ENCODE data around the gene NKAP.
"Not testable (repeated sequence)": the region's sequence is repeated elsewhere in the genome, so short reads cannot be mapped to it uniquely, and the experiment has no call there.

The NKAP gene

DNA sequence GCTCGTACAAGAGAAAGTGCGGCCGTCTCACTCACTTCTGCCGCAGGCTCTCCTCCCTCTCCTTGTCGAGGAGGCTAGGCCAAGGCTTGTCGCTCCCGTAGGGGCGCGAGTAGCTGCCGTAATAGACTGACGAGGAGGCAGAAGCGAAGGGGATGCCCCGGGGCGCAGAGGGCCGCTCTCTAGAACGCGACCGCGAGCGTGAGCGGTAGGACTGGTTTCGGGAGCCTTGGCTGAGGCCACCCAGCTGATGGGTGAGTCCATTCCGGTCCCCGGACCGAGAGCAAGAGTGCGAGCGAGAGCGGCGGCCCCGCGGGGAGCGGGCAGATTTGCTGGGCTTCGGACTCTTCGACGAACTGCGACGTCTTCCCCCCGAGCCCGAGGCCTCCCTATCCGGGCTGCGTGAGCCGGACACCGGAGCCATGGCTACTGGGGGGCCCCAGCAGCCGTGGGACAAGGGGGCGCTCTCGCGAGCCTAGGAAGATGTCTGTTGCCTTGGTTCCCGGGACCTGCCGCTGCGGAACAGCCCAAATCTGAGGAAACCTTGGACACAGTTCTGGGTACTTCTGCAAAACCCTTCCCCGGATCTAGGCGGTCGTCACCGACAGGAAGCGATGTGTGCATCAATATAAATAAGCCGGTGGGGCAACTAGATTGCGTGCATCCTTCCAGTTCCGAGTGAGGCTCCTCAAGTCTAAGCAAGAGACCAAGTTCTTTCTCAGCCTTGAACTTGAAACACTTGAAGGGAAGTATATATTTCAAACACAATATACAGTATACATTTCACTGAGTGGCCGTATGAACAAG lies at the start of gene NKAP:
Gene NKAP, minus strand, starts transcription at position 567 of the 804 bp plus-strand sequence. Its CDS starts 146 bp downstream, at position 421.
- peak; percentile 93 for DNase-seq (ENCODE audit: low read depth)

DNA sequence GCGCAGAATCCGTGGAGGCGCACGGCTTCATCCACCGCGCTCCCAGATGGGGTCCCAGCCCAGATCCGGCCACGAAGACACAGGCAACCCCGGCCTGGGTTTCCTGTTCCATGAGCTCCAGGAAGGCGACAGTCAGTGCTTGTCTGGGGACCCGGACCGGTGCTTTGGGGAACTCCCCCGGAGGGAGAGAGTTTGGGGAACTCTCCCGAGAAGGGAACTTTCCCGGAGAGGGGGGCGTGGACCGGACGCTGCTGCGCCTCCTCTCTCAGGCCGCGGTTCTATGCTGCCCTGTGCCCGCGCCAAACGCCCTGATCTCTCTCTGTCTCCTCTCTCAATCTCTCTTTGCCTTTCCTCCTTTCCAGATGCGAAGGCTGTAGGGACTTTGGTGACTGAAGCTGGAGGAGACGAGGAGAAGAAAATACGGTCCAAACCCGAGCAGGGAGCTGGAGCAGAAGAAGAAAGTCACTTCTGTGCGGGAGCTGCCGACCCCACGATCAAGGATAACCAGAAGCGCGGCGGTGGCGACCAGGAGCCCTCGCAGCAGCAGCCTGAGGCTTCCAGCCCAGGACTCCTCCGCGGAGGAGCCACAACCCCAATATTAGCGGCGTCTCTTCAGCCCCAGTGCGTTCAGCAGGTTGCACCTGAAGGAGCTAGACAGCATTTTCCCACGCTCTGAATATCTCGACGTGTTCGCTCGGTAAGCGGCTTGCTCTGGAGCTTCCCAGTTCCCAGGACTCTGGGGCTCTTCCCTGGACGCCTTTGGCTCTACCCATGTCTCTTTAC lies 47.6 kb upstream of the NKAP start:
- DNase-seq (ENCODE audit: low read depth) = no peak

DNA sequence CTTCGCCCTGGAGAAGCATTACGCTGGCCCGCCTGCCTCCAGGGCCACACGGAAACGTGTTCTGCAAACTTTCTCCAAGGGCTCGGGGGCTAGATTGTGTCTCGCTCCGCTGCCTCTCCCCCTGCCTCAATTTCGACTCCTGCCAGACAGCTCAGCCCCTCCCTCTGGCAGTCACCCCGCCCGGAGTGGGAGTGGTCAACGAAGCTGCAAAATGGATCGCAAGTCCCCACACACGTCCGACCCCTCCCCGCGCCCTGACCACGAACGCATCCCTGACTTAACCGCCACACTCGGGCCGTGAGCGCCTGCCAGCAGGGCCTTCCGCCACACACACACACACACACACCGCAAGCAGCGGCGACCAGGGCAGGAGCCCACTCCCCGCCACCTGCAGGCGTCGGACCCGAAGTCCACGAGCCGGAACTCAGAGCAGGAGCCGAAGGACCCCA lies 47.0 kb upstream of the NKAP start:
- no peak for DNase-seq (ENCODE audit: low read depth)

DNA sequence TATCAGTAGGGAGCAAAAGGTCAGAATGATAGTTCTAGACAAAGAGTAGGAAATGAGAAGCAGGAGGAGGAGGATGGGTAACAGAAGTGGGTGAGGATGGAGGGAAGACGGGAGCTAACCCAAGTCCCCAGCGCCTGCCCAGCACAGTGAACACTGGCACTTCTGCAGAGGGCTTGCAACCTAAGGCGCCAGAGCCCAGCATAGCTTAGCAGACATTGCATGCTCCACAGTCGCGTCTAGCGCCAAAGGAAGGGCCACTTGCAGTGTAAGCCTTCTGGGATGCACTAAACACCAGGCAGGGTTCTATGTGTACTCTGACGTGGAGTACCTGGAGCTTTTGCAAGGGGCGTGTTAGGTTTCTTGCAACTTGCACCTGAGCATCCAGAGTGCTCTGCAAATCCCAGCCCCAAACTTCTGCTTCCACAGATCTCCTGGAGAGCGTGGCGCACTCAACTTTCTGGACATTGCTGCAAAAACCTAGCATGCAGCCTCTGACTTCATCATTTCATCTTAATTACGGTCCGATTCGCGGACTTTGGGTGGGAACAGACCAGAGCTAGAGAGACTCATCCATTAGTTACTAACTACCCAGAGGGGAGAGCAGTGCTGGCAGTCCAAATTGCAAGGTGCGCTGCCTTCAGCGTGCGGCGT lies 46.5 kb upstream of the NKAP start:
- no peak for DNase-seq (ENCODE audit: low read depth)

DNA sequence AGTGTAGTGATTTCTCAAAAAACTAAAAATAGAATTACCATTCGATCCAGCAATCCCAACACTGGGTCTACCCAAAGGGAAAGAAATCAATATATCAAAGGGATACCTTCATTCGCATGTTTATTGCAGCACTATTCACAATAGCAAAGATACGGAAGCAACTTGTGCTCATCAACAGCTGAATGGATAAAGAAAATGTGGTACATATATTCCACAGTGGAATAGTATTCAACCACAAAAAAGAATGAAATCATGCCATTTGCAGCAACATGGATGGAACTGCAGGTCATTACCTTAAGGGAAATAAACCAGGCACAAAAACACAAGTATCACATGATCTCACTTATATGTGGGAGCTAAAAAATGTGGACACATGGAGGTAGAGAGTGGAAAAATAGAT lies 42.7 kb upstream of the NKAP start:
- DNase-seq (ENCODE audit: low read depth) = no peak

DNA sequence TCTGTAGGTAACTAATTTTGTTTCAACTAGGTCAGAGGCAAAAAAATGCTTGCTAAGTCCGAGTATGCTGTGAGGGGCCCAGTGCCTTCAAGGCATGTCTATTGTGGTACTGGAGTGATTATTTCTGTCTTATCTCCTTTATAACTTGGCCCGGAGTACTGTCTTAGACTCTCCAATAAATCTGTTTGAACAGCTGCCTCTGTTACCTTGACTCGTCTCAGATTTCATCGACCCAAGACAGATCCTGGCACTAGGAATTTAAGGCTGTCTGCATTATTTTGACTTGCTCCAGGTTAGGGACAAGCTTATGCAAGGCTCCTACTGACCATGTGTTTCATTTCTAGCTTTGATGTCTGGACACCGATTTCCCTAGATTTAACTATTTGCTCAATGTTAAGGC lies 41.1 kb upstream of the NKAP start:
- DNase-seq (ENCODE audit: low read depth) = no peak

DNA sequence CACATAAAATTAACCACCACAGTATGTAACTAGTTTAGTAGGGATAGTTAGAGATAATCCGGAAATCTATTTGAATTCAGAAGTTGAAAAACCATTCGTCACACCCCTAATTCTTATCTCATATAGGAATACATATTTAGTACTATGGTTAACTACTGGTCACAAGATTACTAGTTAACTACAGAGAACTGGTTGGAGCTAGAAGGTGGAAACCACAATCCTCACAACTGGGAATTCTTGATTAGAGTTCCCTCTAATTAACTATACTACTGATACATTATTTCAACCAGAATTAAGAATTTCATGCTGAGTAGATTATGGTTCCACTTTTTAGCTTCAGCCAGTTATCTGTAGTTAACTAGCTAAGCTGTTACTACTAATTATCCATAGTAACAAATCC lies 39.9 kb upstream of the NKAP start:
- no peak for DNase-seq (ENCODE audit: low read depth)

DNA sequence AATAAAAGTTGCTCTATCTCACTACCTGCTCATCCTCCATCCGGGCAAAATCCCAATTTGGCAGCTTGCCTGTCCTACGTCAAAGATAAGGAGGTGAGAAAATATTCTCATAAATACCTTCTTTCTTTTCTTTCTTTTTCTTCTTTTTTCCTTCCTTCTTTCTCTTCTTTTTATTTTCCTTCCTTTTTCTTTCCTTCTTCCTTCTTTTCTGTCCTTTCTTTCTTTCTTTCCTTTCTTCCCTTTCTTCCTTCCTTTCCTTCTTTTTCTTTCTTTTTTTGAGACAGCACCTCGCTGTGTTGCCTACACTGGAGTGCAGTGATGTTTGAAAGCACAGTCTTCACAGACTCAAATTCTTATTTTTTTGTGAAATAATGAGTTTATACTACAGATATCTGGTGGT lies 38.6 kb upstream of the NKAP start:
- DNase-seq (ENCODE audit: low read depth) = no peak

DNA sequence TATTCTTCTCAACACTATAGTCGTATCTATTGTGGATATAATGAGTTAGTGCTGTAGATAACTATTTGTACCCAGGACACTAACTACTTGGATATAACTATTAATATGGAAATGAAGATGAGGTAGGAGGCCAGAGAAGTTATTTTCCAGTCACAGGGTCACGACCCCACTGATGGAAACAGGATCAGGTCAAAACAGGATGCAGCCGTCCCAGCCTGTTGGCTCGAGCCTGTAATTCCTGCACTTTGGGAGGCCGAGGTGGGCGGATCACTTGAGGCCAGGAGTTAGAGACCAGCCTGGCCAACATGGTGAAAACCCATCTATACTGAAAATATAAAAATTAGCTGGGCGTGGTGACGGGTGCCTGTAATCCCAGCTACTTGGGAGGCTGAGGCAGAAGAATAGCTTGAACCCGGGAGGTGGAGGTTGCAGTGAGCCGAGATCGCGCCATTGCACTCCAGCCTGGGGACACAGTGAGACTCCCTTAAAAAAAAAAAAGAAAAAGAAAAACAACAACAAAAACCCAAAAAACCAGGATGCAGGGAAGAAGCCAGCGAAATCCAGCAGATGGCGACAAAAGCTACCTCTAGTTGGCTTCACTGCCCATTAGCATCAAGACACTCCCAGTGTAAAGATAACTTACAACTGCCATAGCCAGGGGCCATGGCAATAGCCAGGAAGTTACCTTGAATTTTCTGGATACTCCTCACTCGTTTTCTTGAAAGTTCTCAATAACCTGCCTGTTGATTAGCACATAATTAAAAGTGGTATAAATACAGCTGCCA lies 37.9 kb upstream of the NKAP start:
- DNase-seq (ENCODE audit: low read depth) = peak; percentile 24

DNA sequence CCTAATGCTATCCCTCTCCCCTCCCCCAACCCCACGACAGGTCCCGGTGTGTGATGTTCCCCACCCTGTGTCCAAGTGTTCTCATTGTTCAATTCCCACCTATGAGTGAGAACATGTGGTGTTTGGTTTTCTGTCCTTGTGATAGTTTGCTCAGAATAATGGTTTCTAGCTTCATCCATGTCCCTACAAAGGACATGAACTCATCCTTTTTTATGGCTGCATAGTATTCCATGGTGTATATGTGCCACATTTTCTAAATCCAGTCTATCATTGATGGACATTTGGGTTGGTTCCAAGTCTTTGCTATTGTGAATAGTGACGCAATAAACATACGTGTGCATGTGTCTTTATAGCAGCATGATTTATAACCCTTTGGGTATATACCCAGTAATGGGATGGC lies 33.6 kb upstream of the NKAP start:
- not testable (repeated sequence) for DNase-seq (ENCODE audit: low read depth)

DNA sequence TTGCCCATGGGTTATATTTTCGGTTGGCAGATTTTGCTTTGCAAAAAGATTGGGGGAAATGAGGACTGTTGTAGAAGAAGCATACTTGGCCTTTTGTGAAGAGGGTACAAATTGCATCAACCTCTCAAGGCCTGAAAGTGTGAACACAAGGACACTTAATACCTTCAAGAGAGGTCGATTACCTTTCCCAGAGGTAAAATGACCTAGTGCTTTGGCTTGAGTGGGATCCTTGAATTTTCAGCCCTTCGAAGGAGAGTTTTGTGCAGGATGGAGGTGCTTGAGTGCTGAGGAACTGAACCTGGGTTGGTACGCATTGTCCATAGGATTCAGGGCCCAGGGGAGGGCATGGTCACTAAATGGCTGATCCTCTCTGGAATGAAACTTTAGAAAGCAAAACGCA lies 27.6 kb upstream of the NKAP start:
- DNase-seq (ENCODE audit: low read depth) = no peak

DNA sequence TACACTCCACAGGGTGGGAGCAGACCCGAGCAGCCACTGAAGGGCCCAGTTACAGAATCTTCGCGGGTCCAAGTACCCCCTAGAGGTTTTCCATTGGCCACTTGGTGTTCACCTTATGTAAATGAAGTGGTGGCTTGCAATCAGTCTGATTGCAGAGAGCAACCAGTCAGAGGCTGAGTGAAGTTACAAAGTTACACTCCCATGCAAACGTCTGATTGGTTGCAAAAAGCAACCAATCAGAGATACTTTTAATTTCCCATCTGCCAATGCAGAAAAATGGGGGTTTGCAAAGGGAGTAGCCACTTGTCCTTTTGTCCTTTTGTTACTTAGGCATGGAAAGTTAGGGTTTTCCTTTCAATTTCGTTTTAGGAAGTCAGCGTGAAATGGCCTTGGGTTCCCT lies 27.0 kb upstream of the NKAP start:
- DNase-seq (ENCODE audit: low read depth) = no peak

DNA sequence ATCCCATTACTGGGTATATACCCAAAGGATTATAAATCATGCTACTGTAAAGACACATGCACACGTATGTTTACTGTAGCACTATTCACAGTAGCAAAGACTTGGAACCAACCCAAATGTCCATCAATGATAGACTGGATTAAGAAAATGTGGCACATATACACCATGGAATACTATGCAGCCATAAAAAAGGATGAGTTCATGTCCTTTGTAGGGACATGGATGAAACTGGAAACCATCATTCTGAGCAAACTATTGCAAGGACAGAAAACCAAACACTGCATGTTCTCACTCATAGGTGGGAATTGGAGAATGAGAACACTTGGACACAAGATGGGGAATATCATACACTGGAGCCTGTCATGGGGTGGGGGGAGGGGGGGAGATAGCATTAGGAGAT lies 23.3 kb upstream of the NKAP start:
- DNase-seq (ENCODE audit: low read depth) = not testable (repeated sequence)

DNA sequence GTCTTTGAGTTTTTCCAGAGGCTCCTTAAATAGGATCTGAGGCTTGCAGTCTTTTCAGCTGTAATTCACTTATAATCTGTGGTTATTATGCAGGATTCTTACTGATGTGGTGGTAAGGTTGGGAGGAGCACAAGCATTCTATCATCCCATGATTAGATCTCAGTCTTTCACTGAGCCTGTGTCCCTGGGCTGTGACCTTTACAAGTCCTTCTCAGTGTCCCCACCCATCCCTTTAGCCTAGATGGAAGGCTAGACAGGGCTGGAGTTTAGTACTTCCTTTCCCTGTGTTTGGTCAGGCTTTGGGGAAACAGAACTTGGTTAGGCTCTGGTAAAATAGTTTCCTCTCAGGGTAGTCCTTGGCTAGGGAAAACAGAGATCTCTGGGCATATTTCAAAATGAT lies 17.1 kb upstream of the NKAP start:
- no peak for DNase-seq (ENCODE audit: low read depth)

DNA sequence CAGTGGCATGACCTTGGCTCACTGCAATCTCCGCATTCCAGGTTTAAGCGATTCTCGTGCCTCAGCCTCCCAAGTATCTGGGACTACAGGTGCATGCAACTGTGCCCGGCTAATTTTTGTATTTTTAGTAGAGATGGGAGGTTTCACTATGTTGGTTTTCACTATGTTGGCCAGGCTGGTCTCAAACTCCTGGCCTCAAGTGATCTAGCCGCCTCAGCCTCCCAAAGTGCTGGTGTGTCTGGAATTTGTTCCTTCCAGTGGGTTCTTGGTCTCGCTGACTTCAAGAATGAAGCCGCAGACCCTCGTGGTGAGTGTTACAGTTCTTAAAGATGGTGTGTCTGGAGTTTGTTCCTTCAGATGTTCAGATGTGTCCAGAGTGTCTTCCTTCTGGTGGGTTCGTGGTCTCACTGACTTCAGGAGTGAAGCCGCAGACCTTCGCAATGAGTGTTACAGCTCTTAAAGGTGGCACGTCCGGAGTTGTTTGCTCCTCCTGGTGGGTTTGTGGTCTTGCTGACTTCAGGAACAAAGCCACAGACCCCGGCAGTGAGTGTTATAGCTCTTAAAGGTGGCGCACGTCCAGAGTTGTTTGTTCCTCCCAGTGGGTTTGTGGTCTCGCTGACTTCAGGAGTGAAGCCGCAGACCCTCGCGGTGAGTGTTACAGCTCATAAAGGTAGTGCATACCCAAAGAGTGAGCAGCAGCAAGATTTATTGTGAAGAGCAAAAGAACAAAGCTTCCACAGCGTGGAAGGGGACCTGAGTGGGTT lies 12.4 kb upstream of the NKAP start:
- not testable (repeated sequence) for DNase-seq (ENCODE audit: low read depth)

DNA sequence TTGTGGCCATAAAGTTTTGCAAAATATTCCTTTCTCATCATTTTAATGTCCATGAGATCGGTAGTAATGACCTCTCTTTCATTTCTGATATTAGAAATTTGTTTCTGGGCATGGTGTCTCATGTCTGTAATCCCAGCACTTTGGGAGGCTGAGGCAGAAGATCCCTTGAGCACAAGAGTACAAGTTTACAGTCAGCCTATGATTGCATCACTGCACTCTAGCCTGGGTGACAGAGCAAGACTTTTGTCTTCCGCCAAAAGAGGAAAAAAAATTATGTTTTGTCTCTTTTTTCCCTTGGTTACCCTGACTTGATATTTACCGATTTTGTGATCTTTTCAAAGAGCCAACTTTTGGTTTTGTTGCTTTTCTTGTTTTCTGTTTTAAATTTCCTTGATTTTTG lies 10.8 kb upstream of the NKAP start:
- no peak for DNase-seq (ENCODE audit: low read depth)

DNA sequence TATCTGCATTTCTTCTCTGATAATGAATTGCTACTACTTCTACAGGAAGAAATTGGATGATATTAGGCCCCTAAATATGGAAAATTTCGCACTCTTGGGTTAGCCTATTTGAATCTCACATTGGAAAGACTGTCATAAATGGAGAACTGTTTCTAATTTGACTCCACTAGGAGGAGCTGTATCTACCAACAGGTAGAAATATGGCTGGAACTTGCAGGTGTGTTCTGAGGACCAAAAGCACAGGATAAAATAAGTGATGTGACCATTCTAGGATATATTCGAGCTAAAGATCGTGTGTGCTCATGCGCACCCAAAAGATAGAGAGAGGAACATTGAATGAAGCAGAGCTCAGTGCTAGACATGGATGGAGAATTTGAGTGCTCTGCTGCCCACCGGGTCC lies 4.8 kb upstream of the NKAP start:
- DNase-seq (ENCODE audit: low read depth) = no peak

DNA sequence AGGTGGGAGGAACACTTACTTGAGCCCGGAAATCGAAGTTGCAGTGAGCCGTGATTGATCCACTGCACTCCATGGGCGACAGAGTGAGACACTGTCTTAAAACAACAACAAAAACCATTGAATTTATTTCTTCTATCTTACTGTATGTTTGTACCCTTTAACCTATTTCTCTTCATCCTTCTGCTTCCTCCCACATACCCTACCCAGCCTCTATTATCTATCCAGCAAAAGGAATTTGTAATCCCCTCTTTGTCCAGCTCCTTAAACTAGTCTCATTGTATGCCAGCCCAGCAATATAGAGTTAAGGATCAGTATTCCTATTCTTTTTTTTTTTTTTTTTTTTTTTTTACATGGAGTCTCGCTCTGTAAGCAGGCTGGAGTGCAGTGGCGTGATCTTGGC lies 1.9 kb upstream of the NKAP start:
- no peak for DNase-seq (ENCODE audit: low read depth)

DNA sequence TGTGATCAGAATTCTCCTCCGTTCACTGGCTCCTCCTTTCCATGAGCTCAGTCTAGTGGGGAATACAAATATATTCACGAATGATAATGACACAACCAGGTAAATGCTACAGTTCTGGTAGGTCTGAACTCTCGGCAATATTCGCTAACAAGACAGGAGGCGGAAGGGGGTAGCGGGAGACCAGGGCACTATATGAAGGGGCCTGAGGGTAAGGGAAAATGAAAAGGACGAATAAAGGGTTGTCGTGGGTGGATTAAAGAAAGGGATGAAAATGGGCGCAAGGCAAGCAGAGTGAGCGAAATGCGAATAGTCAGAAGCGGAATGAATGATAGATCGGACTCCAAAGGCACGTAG lies 743 bp downstream of the NKAP start:
- no peak for DNase-seq (ENCODE audit: low read depth)

DNA sequence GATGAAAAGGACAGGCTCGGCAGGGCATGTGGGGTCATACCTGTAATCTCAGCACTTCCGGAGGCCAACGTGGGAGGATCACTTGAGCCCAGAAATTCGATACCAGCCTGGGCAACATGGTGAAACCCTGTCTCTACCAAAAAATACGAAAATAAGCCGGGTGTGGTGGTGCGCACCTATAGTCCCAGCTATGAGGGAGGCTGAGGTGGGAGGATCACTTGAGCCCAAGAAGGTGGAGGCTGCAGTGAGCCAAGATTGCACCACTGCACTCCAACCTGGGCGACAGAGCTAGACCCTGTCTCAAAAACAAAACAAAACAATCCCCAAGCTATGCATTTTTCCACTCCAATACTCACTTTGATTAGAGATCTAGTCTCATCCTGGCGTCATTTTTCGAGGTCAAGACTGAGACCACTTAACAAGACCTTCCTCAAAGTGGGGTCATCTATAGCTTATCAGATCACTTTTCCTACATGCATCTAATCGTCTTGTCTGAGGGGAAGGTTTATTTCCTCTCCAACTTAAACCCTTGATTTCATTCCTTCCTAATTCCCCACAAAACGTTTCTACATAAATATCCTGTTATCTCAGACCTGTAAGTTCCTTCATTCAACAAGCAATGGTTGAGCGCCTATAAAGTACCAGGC lies 1.3 kb downstream of the NKAP start:
- no peak for DNase-seq (ENCODE audit: low read depth)

DNA sequence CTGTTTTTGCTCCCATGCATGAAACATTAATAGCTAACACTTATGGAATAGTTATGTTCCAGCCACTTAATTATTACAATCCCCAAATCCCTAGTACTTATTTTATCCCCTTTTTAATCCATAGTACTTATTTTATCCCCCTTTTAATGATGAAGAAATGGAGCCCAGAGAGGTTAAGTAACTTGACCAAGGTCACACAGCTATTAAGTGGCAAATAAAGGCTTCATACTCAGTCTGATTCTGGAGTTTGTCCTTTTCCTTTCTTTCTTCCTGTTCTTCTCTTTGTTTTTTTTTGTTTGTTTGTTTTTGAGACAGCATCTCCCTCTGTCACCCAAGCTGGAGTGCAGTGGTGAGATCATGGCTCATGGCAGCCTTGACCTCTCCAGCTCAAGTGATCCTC lies 2.2 kb downstream of the NKAP start:
- no peak for DNase-seq (ENCODE audit: low read depth)

Data from EH (cell line).